Measurements from ENCODE around the gene ZNF2. TPM values are rescaled to one million over a fixed set of nuclear protein-coding genes. Genes with fewer than 3 reads are reported as not detected.

ZNF2 gene
- total RNA-seq (2022; extraction: Qiagen RNA extraction), result 3.0 to 4.5 TPM (median 3.4 TPM) in 5 replicates

GRCh38 chr2:95165371-95166064, at the start of gene ZNF2:
Gene ZNF2 (plus strand): TSS chr2:95165809. CDS start chr2:95176227, 10,418 bp downstream.

GRCh38 chr2:95121407-95122196, 44.0 kb upstream of the ZNF2 start, which contains the start of gene MRPS5:
Gene MRPS5 (minus strand): TSS chr2:95121808. CDS start chr2:95121791, 17 bp downstream.

GRCh38 chr2:95159690-95160449, 5.7 kb upstream of the ZNF2 start, which contains the start of gene ZNF514:
Gene ZNF514 (minus strand): TSS chr2:95159848. CDS start chr2:95153253, 6,595 bp downstream.

GRCh38 chr2:95207111-95207961, 41.7 kb downstream of the ZNF2 start, which contains the start of gene ZNF892:
Gene ZNF892 (plus strand): TSS chr2:95207521. CDS start chr2:95207816, 295 bp downstream.

Other genes with a start within 250 kb of the ZNF2 start
- gene MAL, start 140.1 kb upstream of the ZNF2 start, total RNA-seq (2022; extraction: Qiagen RNA extraction), result 0.15 to 0.23 TPM (median 0.20 TPM) in 5 replicates
- 71.3 to 79.6 TPM (median 72.2 TPM) in 5 replicates for gene MRPS5, start 44.0 kb upstream of the ZNF2 start, total RNA-seq (2022; extraction: Qiagen RNA extraction)
- gene ZNF514, start 6.0 kb upstream of the ZNF2 start, total RNA-seq (2022; extraction: Qiagen RNA extraction), result 5.4 to 7.8 TPM (median 7.5 TPM) in 5 replicates
- gene ZNF892, start 41.7 kb downstream of the ZNF2 start, total RNA-seq (2022; extraction: Qiagen RNA extraction), result 0.23 to 0.91 TPM (median 0.60 TPM) in 5 replicates
- gene PROM2, start 108.6 kb downstream of the ZNF2 start, total RNA-seq (2022; extraction: Qiagen RNA extraction), result 0.01 to 0.23 TPM (median 0.14 TPM) in 4 of 5 replicates, not detected in the other
- 1.3 to 2.3 TPM (median 1.7 TPM) in 5 replicates for gene KCNIP3, start 131.5 kb downstream of the ZNF2 start, total RNA-seq (2022; extraction: Qiagen RNA extraction)
- 26.7 to 30.9 TPM (median 30.3 TPM) in 5 replicates for gene FAHD2A, start 236.9 kb downstream of the ZNF2 start, total RNA-seq (2022; extraction: Qiagen RNA extraction)